GM19468 (cell line): ENCODE data around the gene CDS1.

Experiments used
- ATAC-seq: cut with Tn5 transposase; IDR thresholded peaks from one replicate; pipeline ENCODE4 v1.9.1; 2021; ENCODE audit warnings: mild to moderate bottlenecking, moderate library complexity, moderate number of reproducible peaks; ENCODE audit not compliant: unreplicated experiment; ENCODE audit errors: extremely low read depth

Gene CDS1

DNA sequence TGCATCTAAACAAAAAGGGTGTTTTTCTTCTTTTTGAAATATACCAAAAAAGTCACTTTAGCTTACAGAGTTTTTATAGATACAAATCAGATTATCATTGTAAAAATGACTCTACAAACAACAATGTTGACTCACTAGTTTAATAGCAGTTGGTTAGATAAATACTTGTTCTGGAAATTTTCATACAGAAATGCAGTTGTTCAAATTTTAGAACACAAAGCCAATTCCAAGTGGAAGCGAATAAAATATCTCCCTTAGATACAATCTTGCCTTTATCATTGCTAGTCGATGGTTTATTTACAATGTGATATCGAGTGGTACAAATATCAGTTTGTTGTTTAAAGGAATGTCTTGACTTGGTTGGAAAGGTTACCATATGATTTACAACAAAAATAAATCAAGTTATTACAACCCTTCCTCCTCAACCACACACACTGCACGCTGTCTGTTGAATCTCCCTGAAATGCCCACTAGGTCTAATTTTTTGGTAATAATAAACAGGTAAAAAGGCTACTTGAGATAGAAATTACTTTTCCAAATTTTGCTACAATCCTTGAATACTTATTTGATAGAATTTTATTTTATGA, 114.8 kb downstream of the CDS1 start:
- no peak for ATAC-seq

DNA sequence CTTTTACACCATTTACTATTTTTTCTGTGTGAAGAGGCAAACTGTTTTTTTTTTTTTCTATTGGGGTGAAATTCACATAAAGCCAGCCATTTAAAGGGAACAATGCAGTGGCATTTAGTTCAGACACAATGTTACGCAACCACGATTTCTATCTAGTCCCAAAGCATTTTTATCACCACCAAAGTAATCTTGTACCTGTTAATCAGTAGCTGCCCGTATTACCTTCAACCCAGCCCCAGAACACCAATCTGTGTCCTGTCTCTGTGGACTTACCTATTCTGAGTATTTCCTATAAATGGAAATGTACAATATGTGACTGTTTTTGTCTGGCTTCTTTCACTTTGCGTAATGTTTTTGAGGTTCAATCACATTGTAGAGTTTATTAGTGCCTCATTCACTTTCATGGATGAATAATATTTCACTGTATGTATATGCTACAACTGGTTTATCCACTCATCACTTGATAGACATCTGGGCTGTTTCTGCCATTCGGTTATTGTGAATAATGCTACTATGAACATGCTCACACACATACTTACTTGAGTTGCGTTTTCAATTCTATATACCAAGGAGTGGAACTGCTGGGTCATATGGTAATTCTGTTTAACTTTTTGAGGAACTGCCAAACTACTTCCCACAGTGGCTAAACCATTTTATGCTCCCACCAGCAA, 116.2 kb downstream of the CDS1 start:
- no peak for ATAC-seq
